ENCODE results near the gene DGKI.
A peak's percentile ranks its signal among the peaks of the same experiment; 100 is the strongest.

Gene DGKI

GRCh38 chr7:137878333-137878961 is 31.7 kb upstream of the DGKI start:
- Mint-ChIP-seq H3K4me1 (ENCODE audit: low read depth) (peaks cover 5% of the 10 kb centered on the region), H3K4me3 (no peak overlapping the region), H3K9me3 (ENCODE audit: low read depth) (no peaks in the 10 kb centered on the region), H3K27ac (no peak overlapping the region), H3K36me3 (peaks cover 29% of the 10 kb centered on the region), H3K27me3 (no peaks in the 10 kb centered on the region)

GRCh38 chr7:137877027-137877675 is 30.4 kb upstream of the DGKI start:
- H3K9me3 Mint-ChIP-seq (ENCODE audit: low read depth): no peaks in the 10 kb centered on the region
- H3K27me3 Mint-ChIP-seq: no peaks in the 10 kb centered on the region
- H3K27ac Mint-ChIP-seq: no peak overlapping the region
- H3K4me1 Mint-ChIP-seq (ENCODE audit: low read depth): peaks cover 6% of the 10 kb centered on the region
- H3K4me3 Mint-ChIP-seq: no peak overlapping the region
- H3K36me3 Mint-ChIP-seq: peaks cover 23% of the 10 kb centered on the region

DNA sequence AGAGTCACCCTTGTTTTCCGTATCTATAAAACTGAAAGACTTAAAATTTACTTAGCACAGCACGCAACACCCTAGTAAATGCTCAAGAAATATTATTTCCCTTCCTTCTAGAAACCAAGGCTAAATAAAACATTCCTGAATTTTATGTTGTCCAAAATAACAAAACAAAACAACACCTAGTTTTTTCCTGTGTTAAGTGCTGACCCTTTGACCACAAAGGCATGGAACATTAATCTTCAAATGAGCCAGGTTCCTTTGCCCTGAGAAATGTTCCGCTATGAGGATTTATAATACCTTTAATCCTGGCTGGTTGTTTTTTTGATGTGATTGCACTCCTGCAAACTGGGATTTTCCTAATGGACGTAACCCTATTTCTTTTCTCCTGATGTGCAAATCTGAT is 29.0 kb upstream of the DGKI start:
- Mint-ChIP-seq H3K4me1 (ENCODE audit: low read depth) (peaks cover 6% of the 10 kb centered on the region), H3K27me3 (no peaks in the 10 kb centered on the region), H3K4me3 (no peak overlapping the region), H3K36me3 (peaks cover 21% of the 10 kb centered on the region), H3K27ac (no peak overlapping the region), H3K9me3 (ENCODE audit: low read depth) (no peaks in the 10 kb centered on the region)

DNA sequence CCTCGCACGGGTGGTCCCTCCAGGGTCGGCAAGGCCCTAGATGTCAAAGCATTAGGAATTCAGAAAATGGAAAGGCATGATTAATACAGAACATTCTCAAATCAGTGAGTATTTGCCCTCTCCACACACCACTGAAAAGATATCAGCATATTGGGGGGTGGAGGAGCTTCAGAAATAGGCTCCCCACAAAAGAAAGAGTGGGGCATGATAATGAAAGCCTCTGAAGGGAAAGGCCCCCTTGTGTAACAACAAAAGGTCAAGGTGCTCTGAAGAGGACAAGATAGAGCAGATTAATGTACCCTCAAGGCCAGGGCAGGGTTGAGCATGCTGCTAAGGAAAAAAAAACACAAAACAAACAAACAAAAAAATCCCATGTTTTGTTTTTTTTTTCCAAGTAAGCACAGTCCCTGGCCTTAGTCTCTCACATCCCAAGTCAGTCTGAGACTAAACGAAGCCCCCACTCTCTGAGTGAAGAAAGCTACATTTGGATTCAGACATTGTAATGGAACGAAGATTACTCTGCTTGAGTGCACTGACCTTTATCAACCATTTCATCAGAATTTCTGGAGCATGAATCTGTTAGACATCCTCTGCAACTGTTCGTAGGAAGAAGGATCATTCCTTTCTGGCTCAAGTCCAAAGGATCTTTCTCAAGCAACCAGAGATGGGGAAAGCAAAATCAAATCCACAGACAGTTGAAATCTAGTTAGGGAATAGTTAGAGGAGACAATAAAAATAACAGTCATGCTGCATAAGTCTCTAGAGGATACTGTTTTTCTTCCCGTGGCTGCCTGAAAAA is 27.4 kb upstream of the DGKI start:
- H3K9me3 Mint-ChIP-seq (ENCODE audit: low read depth): no peaks in the 10 kb centered on the region
- no peak overlapping the region for H3K4me3 Mint-ChIP-seq
- peaks cover 6% of the 10 kb centered on the region for H3K4me1 Mint-ChIP-seq (ENCODE audit: low read depth)
- no peaks in the 10 kb centered on the region for H3K27me3 Mint-ChIP-seq
- H3K27ac Mint-ChIP-seq: peak overlapping the region; percentile 4
- H3K36me3 Mint-ChIP-seq: peaks cover 19% of the 10 kb centered on the region

GRCh38 chr7:137873524-137873923 is 26.8 kb upstream of the DGKI start:
- no peaks in the 10 kb centered on the region for H3K9me3 Mint-ChIP-seq (ENCODE audit: low read depth)
- no peaks in the 10 kb centered on the region for H3K27me3 Mint-ChIP-seq
- H3K27ac Mint-ChIP-seq: peak overlapping the region; percentile 4
- H3K4me1 Mint-ChIP-seq (ENCODE audit: low read depth): peaks cover 6% of the 10 kb centered on the region
- H3K4me3 Mint-ChIP-seq: no peak overlapping the region
- peaks cover 18% of the 10 kb centered on the region for H3K36me3 Mint-ChIP-seq

GRCh38 chr7:137871170-137871915 is 24.6 kb upstream of the DGKI start:
- Mint-ChIP-seq H3K27me3 (no peaks in the 10 kb centered on the region), H3K4me1 (ENCODE audit: low read depth) (peaks cover 6% of the 10 kb centered on the region), H3K36me3 (peaks cover 34% of the 10 kb centered on the region), H3K27ac (no peak overlapping the region), H3K9me3 (ENCODE audit: low read depth) (no peaks in the 10 kb centered on the region), H3K4me3 (no peak overlapping the region)

GRCh38 chr7:137870684-137871083 is 23.9 kb upstream of the DGKI start:
- H3K4me3 Mint-ChIP-seq: no peak overlapping the region
- peaks cover 38% of the 10 kb centered on the region for H3K36me3 Mint-ChIP-seq
- H3K4me1 Mint-ChIP-seq (ENCODE audit: low read depth): peaks cover 6% of the 10 kb centered on the region
- H3K9me3 Mint-ChIP-seq (ENCODE audit: low read depth): no peaks in the 10 kb centered on the region
- no peaks in the 10 kb centered on the region for H3K27me3 Mint-ChIP-seq
- H3K27ac Mint-ChIP-seq: no peak overlapping the region

GRCh38 chr7:137870078-137870477 is 23.3 kb upstream of the DGKI start:
- Mint-ChIP-seq H3K9me3 (ENCODE audit: low read depth) (no peaks in the 10 kb centered on the region), H3K27me3 (no peaks in the 10 kb centered on the region), H3K4me1 (ENCODE audit: low read depth) (peaks cover 6% of the 10 kb centered on the region), H3K4me3 (no peak overlapping the region), H3K36me3 (peaks cover 42% of the 10 kb centered on the region), H3K27ac (no peak overlapping the region)

- no peak overlapping the region for H3K27ac Mint-ChIP-seq
- H3K36me3 Mint-ChIP-seq: peaks cover 38% of the 10 kb centered on the region
- H3K27me3 Mint-ChIP-seq: no peaks in the 10 kb centered on the region
- H3K9me3 Mint-ChIP-seq (ENCODE audit: low read depth): no peaks in the 10 kb centered on the region
- no peak overlapping the region for H3K4me3 Mint-ChIP-seq
- H3K4me1 Mint-ChIP-seq (ENCODE audit: low read depth): peaks cover 6% of the 10 kb centered on the region
Measured at GRCh38 chr7:137869260-137869659, 22.5 kb upstream of the DGKI start.

DNA sequence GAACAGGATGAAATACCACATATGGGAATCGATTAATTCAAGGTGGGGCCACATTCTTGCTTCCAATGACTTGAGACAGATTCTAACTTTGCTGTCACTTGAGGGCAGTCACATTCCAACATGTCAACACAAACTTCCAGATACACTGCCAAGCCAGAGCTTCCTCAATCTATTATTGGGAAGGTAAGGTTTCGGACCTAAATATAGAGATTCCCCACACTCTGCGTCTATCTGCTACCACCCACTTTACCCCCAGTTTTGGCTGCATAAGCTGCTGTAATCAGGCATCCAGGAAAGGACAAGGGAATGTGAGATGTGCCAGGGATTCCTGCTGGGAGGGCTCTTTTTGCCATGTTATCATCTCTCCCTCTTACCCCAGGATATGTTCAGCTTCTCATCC is 20.5 kb upstream of the DGKI start:
- Mint-ChIP-seq H3K27me3 (no peaks in the 10 kb centered on the region), H3K27ac (no peak overlapping the region), H3K4me3 (no peak overlapping the region), H3K9me3 (ENCODE audit: low read depth) (no peaks in the 10 kb centered on the region), H3K4me1 (ENCODE audit: low read depth) (no peaks in the 10 kb centered on the region), H3K36me3 (peaks cover 44% of the 10 kb centered on the region)

DNA sequence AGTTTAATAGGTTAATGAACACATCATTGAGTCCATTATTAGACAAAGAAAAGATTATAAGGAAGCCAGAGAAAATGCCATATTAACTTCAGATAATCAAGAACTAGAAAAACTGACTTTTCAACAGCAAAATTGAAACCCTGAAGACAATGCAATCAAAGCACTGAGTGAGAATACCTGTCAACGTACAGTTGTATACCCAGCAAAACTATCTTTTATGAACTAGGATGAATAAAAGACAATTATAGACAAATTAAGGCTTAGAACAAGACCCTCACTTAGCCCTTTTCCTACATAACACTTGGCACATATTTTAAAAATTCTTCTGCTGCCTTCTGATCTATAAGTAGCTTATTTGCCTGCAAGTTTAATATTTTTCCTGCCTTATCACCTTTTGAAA is 19.0 kb upstream of the DGKI start:
- H3K9me3 Mint-ChIP-seq (ENCODE audit: low read depth): no peaks in the 10 kb centered on the region
- no peaks in the 10 kb centered on the region for H3K4me1 Mint-ChIP-seq (ENCODE audit: low read depth)
- no peaks in the 10 kb centered on the region for H3K27me3 Mint-ChIP-seq
- no peak overlapping the region for H3K4me3 Mint-ChIP-seq
- peaks cover 44% of the 10 kb centered on the region for H3K36me3 Mint-ChIP-seq
- no peak overlapping the region for H3K27ac Mint-ChIP-seq

DNA sequence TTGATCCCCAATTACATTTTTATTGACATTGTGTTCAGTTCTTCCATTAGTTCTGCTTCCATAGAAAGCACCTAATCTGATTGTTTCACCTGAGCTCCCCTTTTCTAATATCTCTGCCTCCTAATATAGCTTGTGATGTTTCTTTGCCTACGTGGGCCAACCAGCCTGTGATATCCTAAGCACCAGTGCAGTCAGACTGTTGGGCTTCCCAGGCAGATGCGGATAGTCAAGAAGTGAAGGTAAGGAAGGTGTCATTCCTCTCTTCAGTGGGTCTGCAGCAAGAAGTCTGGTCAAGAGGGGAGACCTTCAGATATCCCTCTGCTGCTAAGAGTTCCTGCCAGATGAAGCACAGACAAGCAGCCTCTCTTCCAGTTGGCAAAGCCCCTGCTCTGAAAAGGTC is 16.2 kb upstream of the DGKI start:
- Mint-ChIP-seq H3K4me3 (no peak overlapping the region), H3K9me3 (ENCODE audit: low read depth) (no peaks in the 10 kb centered on the region), H3K36me3 (peaks cover 31% of the 10 kb centered on the region), H3K27ac (no peak overlapping the region), H3K27me3 (no peaks in the 10 kb centered on the region), H3K4me1 (ENCODE audit: low read depth) (no peaks in the 10 kb centered on the region)

DNA sequence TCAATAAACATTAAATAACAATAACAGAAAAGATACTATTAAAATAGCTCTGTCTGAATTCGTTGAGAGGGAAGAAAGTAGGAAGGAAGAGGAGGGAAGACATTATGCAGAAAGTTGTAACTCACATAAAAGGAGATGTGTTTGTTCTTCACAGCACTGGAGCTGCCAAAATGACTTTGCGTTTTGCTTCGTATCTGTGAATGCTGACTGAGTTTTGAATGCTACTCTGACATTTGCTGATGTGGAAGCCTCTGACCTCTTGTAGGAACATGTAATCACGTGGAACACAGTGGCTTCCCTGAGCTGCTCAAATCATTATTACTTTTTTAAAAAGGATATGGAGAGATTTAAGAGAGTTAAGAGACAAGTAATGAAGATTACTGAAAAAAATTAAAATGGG is 15.6 kb upstream of the DGKI start:
- no peaks in the 10 kb centered on the region for H3K27me3 Mint-ChIP-seq
- peaks cover 26% of the 10 kb centered on the region for H3K36me3 Mint-ChIP-seq
- no peaks in the 10 kb centered on the region for H3K4me1 Mint-ChIP-seq (ENCODE audit: low read depth)
- no peaks in the 10 kb centered on the region for H3K9me3 Mint-ChIP-seq (ENCODE audit: low read depth)
- H3K27ac Mint-ChIP-seq: no peak overlapping the region
- H3K4me3 Mint-ChIP-seq: no peak overlapping the region

DNA sequence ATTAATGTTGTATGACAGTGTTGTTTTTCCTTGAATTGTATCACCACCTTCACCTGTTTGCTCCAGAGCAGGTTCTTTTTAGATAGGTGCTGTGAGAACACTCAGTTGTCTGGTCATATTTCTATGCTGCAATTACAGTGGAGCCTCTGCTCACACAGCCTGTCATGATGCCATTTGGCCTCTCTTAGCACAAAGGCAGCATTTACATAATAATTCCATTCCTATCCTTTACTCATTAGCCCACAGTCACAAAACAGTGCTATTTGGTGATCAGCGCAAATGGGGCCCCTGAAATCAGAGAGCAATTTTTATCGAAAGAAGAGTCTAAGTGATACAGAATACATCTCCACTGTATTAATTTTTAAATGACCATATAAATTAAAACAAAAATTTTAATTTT is 13.8 kb upstream of the DGKI start:
- Mint-ChIP-seq H3K4me1 (ENCODE audit: low read depth) (no peaks in the 10 kb centered on the region), H3K36me3 (peaks cover 18% of the 10 kb centered on the region)

DNA sequence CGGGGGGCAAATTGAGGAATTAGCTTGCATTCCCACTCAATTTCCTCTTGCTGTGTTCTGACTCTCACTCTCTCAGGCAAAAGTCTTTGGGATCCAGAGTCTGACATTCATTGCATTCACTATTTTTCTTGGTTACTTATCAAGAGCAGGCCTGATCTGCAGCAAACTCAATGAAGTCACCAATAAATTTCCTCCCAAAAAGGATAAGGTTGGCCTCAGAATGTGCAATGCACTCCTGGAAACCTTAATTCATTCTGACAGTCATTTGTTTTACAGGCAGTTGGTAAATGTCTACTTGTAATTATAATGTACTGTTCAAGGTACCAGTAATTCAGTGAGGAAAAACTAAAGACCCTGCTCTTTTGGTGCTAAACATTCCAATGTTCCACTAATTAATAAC is 6.3 kb upstream of the DGKI start:
- Mint-ChIP-seq H3K4me1 (ENCODE audit: low read depth) (no peaks in the 10 kb centered on the region), H3K27me3 (peaks cover 11% of the 10 kb centered on the region), H3K9me3 (ENCODE audit: low read depth) (no peaks in the 10 kb centered on the region), H3K27ac (no peak overlapping the region), H3K36me3 (peaks cover 9% of the 10 kb centered on the region), H3K4me3 (no peak overlapping the region)

More for the DNA sequence above, 13.8 kb upstream of the DGKI start:
- Mint-ChIP-seq H3K27me3 (no peaks in the 10 kb centered on the region), H3K27ac (no peak overlapping the region), H3K9me3 (ENCODE audit: low read depth) (no peaks in the 10 kb centered on the region), H3K4me3 (no peak overlapping the region)

Data from activated naive CD8-positive, alpha-beta T cell (primary cell).